GM15510 (cell line): ENCODE results near the gene TTC28.

Source experiments
- POLR2A ChIP-seq: IDR thresholded peaks from 3 replicates; pipeline ENCODE4 v1.6.1; 2011; ENCODE audit warnings: borderline replicate concordance; ENCODE audit not compliant: insufficient read length; ENCODE audit errors: extremely low read depth

TTC28 gene

GRCh38 chr22:28373831-28374230 lies 305.8 kb downstream of the TTC28 start:
- no peak for TF ChIP-seq POLR2A

DNA sequence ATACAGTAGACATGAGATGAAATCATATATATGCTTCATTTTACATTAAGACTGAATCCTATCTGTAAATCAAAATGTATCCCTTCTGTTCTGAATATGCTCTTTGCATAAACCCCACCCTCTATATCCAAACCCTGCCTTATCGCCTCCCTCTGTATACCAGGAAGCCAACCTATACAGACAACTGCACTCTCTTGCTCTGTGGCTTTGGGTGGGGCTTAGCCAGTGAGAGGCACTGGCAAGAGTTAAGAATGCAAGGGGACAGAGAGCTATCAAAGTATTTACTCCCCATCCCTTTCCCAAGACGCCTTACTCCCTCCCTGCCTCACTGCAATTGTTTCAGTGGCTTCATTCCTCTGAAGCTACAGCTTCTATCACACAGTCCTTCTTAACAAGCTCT lies 309.8 kb downstream of the TTC28 start:
- TF ChIP-seq POLR2A = no peak

- no peak for TF ChIP-seq POLR2A
Observed at GRCh38 chr22:28366856-28367255, 312.8 kb downstream of the TTC28 start.

- TF ChIP-seq POLR2A = no peak
Observed at GRCh38 chr22:28365371-28365770, 314.3 kb downstream of the TTC28 start.

- no peak for TF ChIP-seq POLR2A
Observed at GRCh38 chr22:28360939-28361338, 318.7 kb downstream of the TTC28 start.

- no peak for TF ChIP-seq POLR2A
Observed at GRCh38 chr22:28358312-28358711, 321.3 kb downstream of the TTC28 start.

GRCh38 chr22:28357193-28357592 lies 322.4 kb downstream of the TTC28 start:
- no peak for TF ChIP-seq POLR2A

- no peak for TF ChIP-seq POLR2A
Observed at GRCh38 chr22:28351476-28351875, 328.2 kb downstream of the TTC28 start.

GRCh38 chr22:28348613-28349609 lies 330.7 kb downstream of the TTC28 start:
- no peak for TF ChIP-seq POLR2A

- no peak for TF ChIP-seq POLR2A
Observed at GRCh38 chr22:28346308-28346707, 333.3 kb downstream of the TTC28 start.

DNA sequence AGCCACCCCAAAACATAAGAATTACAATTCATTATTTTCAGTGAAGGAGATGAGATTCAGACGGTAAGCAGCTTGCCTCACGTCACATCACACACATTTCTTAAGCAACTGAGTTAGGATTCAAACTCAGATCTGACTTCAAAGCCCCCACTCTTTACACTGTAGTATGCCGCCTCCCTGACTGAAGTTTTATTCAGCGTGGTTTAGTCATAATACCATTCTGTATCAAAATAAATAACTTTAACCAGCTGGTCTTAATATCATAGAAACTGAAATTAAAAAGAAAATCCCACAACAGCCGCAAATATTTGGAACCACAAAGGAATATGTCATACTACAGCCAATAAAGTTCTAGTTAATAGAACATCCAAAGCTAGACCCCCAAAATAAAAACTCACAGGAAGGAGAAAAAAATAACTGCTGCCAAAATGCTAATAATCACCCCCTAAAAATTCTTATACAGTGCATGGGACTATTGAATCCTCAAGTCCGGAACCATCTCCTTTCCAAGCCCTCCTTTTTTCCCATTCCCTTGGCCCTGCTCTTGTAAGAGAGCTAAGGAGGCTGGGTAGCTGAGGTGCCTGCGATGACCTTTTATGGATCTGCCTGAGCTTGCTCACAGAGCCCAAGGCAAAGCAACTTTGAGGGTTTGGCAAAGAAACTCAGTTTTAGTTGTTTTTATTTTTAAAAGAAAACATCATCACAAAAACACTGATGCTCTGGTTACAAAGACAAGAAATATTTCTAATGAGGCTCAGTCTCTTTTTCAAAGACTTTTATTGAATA lies 334.5 kb downstream of the TTC28 start:
- no peak for TF ChIP-seq POLR2A

- no peak for TF ChIP-seq POLR2A
Observed at GRCh38 chr22:28341001-28341400, 338.6 kb downstream of the TTC28 start.

- TF ChIP-seq POLR2A = no peak
Observed at GRCh38 chr22:28333088-28333487, 346.6 kb downstream of the TTC28 start.

DNA sequence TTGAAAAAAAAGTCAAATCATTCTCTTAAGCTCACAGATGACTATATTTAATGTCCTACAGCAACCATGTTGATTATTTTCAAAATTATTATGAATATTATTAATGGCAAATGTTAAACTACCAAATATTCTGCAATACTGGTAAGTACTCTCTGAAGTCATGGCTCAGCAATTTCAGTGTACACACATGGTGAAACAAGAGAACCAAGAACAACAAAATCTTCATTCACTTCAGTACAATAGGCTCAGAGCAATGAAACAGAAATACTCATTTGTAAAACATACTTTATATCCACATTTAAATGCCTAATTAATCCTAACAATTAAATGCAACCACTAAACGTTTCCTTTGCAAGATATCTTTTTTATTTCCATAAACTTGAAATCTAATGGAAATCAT lies 347.2 kb downstream of the TTC28 start:
- no peak for TF ChIP-seq POLR2A

DNA sequence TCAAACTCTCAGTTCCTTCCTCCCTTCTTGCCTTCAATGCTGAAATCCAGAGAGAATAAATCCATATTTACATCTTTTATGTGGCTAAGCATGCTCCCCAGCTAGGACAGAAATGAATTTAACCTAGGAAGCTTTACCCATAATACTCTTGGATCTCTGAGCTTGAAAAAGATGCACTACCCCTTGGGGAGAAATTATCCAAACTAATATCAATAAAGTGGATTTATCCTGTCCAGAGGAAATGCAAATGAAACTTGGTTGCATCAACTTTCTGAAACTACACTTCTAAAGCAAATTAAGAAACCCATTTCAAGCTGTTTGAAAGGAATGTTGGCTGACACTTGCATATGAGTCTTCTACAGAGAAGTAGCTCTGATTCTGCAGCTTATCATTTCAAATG lies 347.9 kb downstream of the TTC28 start:
- TF ChIP-seq POLR2A = no peak
